ENCODE results near the gene SSR4.

GRCh38 chrX:153789654-153790053, 4.8 kb upstream of the SSR4 start:
- TF ChIP-seq CTCF (conservative IDR thresholded peaks at IDR 0.05; ENCODE audit: low read length) (no peak), EZH2phosphoT487 (IDR thresholded peaks at IDR 0.05; ENCODE audit: borderline replicate concordance) (no peak)

All from Loucy (cell line).